GM06990 (cell line): ENCODE data around the gene LGMN.

Experiments
- DNase-seq: peaks from one replicate; pipeline ENCODE4 v3.0.0-alpha.2; 2011; ENCODE audit not compliant: insufficient read length; ENCODE audit errors: extremely low read depth
- H3K27me3 ChIP-seq: replicated peaks from 2 replicates; pipeline ENCODE4 v1.6.0; 2011; ENCODE audit warnings: low read length; ENCODE audit not compliant: control insufficient read depth, insufficient read depth
- H3K36me3 ChIP-seq: 2 replicates; pipeline ENCODE4 v1.5.1; 2011; ENCODE audit warnings: low read length; ENCODE audit not compliant: control insufficient read depth, insufficient read depth
- H3K4me3 ChIP-seq: replicated peaks from 2 replicates; pipeline ENCODE4 v1.5.1; 2011; ENCODE audit warnings: low read depth, mild to moderate bottlenecking, control low read depth, low read length
- CTCF ChIP-seq: IDR thresholded peaks from 2 replicates; pipeline ENCODE4 v1.5.1; 2011; ENCODE audit warnings: low read length, control low read depth, mild to moderate bottlenecking, inconsistent platforms; ENCODE audit not compliant: insufficient read depth, poor library complexity, severe bottlenecking

LGMN gene

GRCh38 chr14:92711976-92712653, 36.3 kb downstream of the LGMN start:
- DNase-seq: no peak
- H3K36me3 ChIP-seq: peaks cover 24% of the 10 kb centered on the region
- H3K27me3 ChIP-seq: no peaks in the 10 kb centered on the region
- TF ChIP-seq CTCF: no peak
- H3K4me3 ChIP-seq: no peak overlapping the region

GRCh38 chr14:92710001-92710341, 38.5 kb downstream of the LGMN start:
- Histone ChIP-seq H3K36me3 (peaks cover 24% of the 10 kb centered on the region), H3K27me3 (no peaks in the 10 kb centered on the region), H3K4me3 (no peak overlapping the region)
- TF ChIP-seq CTCF: no peak
- no peak for DNase-seq

- TF ChIP-seq CTCF: no peak
- no peak for DNase-seq
- Histone ChIP-seq H3K27me3 (no peaks in the 10 kb centered on the region), H3K4me3 (no peak overlapping the region), H3K36me3 (peaks cover 22% of the 10 kb centered on the region)
Observed at GRCh38 chr14:92709340-92710000, 39.0 kb downstream of the LGMN start.

- peaks cover 24% of the 10 kb centered on the region for H3K36me3 ChIP-seq
- TF ChIP-seq CTCF: no peak
- H3K4me3 ChIP-seq: no peak overlapping the region
- DNase-seq: no peak
- no peaks in the 10 kb centered on the region for H3K27me3 ChIP-seq
Observed at GRCh38 chr14:92706386-92706785, 42.0 kb downstream of the LGMN start.

GRCh38 chr14:92704821-92705220, 43.6 kb downstream of the LGMN start:
- no peak for DNase-seq
- Histone ChIP-seq H3K4me3 (no peak overlapping the region), H3K27me3 (no peaks in the 10 kb centered on the region), H3K36me3 (peaks cover 14% of the 10 kb centered on the region)
- no peak for TF ChIP-seq CTCF
